Neural cell (in vitro differentiated cells): ENCODE results near the gene MAPK9. TPM values are rescaled to one million over a fixed set of nuclear protein-coding genes. Genes with fewer than 3 reads are reported as not detected.

Experiments
- H2AFZ ChIP-seq: fragments of 200-600, 300-800 bp; sonication (generic), shearing (Covaris generic); 2 replicates; pipeline ENCODE4 v1.6.0; 2014; ENCODE audit warnings: low read depth, mild to moderate bottlenecking, antibody characterized with exemption, low read length, moderate library complexity
- H3F3A ChIP-seq: fragments of 200-600 bp; shearing (Covaris generic); 2 replicates; pipeline ENCODE4 v1.6.1; 2016; ENCODE audit warnings: mild to moderate bottlenecking, moderate library complexity, mixed read lengths, antibody characterized with exemption, low read length; ENCODE audit not compliant: insufficient read depth, poor library complexity, severe bottlenecking
- H3K27ac ChIP-seq: fragments of 200-600, 300-800 bp; sonication (generic), shearing (Covaris generic); 2 replicates; pipeline ENCODE4 v1.5.1; 2014; ENCODE audit warnings: mild to moderate bottlenecking, low read length, moderate library complexity
- H3K27me3 ChIP-seq: fragments of 300-800, 200-600 bp; sonication (generic), shearing (Covaris generic); 2 replicates; pipeline ENCODE4 v1.6.0; 2014; ENCODE audit warnings: mild to moderate bottlenecking, low read depth, low read length, moderate library complexity; ENCODE audit not compliant: insufficient read depth
- H3K36me3 ChIP-seq: fragments of 300-800, 200-600 bp; sonication (generic), shearing (Covaris generic); 2 replicates; pipeline ENCODE4 v1.5.1; 2014; ENCODE audit warnings: mild to moderate bottlenecking, antibody characterized with exemption, low read length, moderate library complexity; ENCODE audit not compliant: insufficient read depth
- H3K4me2 ChIP-seq: fragments of 300-800, 200-600 bp; sonication (generic), shearing (Covaris generic); 2 replicates; pipeline ENCODE4 v1.6.0; 2014; ENCODE audit warnings: mild to moderate bottlenecking, low read length
- H3K4me3 ChIP-seq: fragments of 300-800, 200-600 bp; sonication (generic), shearing (Covaris generic); 2 replicates; pipeline ENCODE4 v1.5.1; 2014; ENCODE audit warnings: mild to moderate bottlenecking, low read length, moderate library complexity
- H3K79me2 ChIP-seq: fragments of 200-600 bp; shearing (Covaris generic); replicated peaks from 2 replicates; pipeline ENCODE4 v1.6.0; 2014; ENCODE audit warnings: mild to moderate bottlenecking, low read length, moderate library complexity; ENCODE audit not compliant: insufficient read depth
- H3K9ac ChIP-seq: fragments of 300-800, 200-600 bp; sonication (generic), shearing (Covaris generic); 2 replicates; pipeline ENCODE4 v1.6.1; 2016; ENCODE audit warnings: mild to moderate bottlenecking, low read length, mixed read lengths
- H3K9me2 ChIP-seq: fragments of 200-600 bp; shearing (Covaris generic); 2 replicates; pipeline ENCODE4 v1.6.1; 2016; ENCODE audit warnings: mild to moderate bottlenecking, low read length, mixed read lengths; ENCODE audit not compliant: insufficient read depth
- H3K9me3 ChIP-seq: fragments of 200-600, 300-800 bp; sonication (generic), shearing (Covaris generic); 2 replicates; pipeline ENCODE4 v1.6.1; 2016; ENCODE audit warnings: mild to moderate bottlenecking, mixed run types, low read length, moderate library complexity, mixed read lengths
- H4K20me1 ChIP-seq: fragments of 200-600 bp; shearing (Covaris generic); 2 replicates; pipeline ENCODE4 v1.6.1; 2016; ENCODE audit warnings: mild to moderate bottlenecking, mixed run types; ENCODE audit not compliant: insufficient read depth
- CTCF ChIP-seq: fragments of 450-650 bp; IDR thresholded peaks from 2 replicates; pipeline ENCODE4 v1.5.1; 2014; ENCODE audit warnings: antibody characterized with exemption, mild to moderate bottlenecking, moderate library complexity; ENCODE audit not compliant: poor library complexity, severe bottlenecking
- EP300 ChIP-seq: fragments of 450-650 bp; conservative IDR thresholded peaks from 2 replicates; pipeline ENCODE4 v1.6.1; 2014; ENCODE audit warnings: antibody characterized with exemption, mild to moderate bottlenecking, moderate library complexity; ENCODE audit not compliant: poor library complexity, severe bottlenecking
- EZH2 ChIP-seq: fragments of 200-600, 300-800 bp; shearing (Covaris generic), sonication (generic); IDR thresholded peaks from 2 replicates; pipeline ENCODE4 v1.6.1; 2014; ENCODE audit warnings: antibody characterized with exemption, low read length, borderline replicate concordance, mild to moderate bottlenecking; ENCODE audit not compliant: insufficient read depth, poor library complexity, severe bottlenecking
- MXI1 ChIP-seq: fragments of 450-650 bp; conservative IDR thresholded peaks from 2 replicates; pipeline ENCODE4 v1.6.1; 2014; ENCODE audit warnings: antibody characterized with exemption, mild to moderate bottlenecking; ENCODE audit not compliant: poor library complexity, severe bottlenecking
- POLR2AphosphoS5 ChIP-seq: IDR thresholded peaks from 2 replicates; pipeline ENCODE4 v1.6.1; 2012
- RAD21 ChIP-seq: fragments of 450-650 bp; conservative IDR thresholded peaks from 2 replicates; pipeline ENCODE4 v1.6.1; 2014; ENCODE audit warnings: antibody characterized with exemption, mild to moderate bottlenecking, moderate library complexity
- REST ChIP-seq: IDR thresholded peaks from 2 replicates; pipeline ENCODE4 v1.6.1; 2012; ENCODE audit warnings: borderline replicate concordance
- SMC3 ChIP-seq: fragments of 450-650 bp; conservative IDR thresholded peaks from 2 replicates; pipeline ENCODE4 v1.6.1; 2014; ENCODE audit warnings: antibody characterized with exemption, mild to moderate bottlenecking, moderate library complexity; ENCODE audit not compliant: poor library complexity
- TAF1 ChIP-seq: IDR thresholded peaks from 2 replicates; pipeline ENCODE4 v1.6.1; 2012; ENCODE audit warnings: low read depth
- polyA plus RNA-seq: library from polyadenylated mRNA; depleted of rRNA; stranded (reverse); fragments of >200 nt; gene quantifications from 2 replicates; pipeline ENCODE4 v1.2.3, GENCODE V29; 2014

The MAPK9 gene
- polyA plus RNA-seq, 1 donor from 2014 or later: 73.9 TPM

- Histone ChIP-seq H2AFZ (no peak overlapping the region), H3K27ac (no peak overlapping the region), H3K9ac (no peak overlapping the region), H3K36me3 (no peaks in the 10 kb centered on the region), H3K27me3 (no peaks in the 10 kb centered on the region), H3K79me2 (no peaks in the 10 kb centered on the region), H3K9me2 (no peaks in the 10 kb centered on the region), H3K9me3 (no peaks in the 10 kb centered on the region), H4K20me1 (no peaks in the 10 kb centered on the region), H3K4me2 (no peak overlapping the region), H3K4me3 (no peak overlapping the region), H3F3A (no peaks in the 10 kb centered on the region)
- TF ChIP-seq SMC3: no peak
These were observed 32.7 kb upstream of the MAPK9 start for GRCh38 chr5:180324601-180324950.

GRCh38 chr5:180323941-180324600 is 32.2 kb upstream of the MAPK9 start:
- H3K9me2 ChIP-seq: no peaks in the 10 kb centered on the region
- no peaks in the 10 kb centered on the region for H3K79me2 ChIP-seq
- H3K4me2 ChIP-seq: no peak overlapping the region
- no peak overlapping the region for H3K27ac ChIP-seq
- no peaks in the 10 kb centered on the region for H3K27me3 ChIP-seq
- no peaks in the 10 kb centered on the region for H3F3A ChIP-seq
- no peaks in the 10 kb centered on the region for H3K9me3 ChIP-seq
- H3K36me3 ChIP-seq: no peaks in the 10 kb centered on the region
- H3K9ac ChIP-seq: no peak overlapping the region
- no peak overlapping the region for H2AFZ ChIP-seq
- TF ChIP-seq RAD21 (no peak), REST (no peak), EZH2 (no peak), POLR2AphosphoS5 (no peak), EP300 (no peak), TAF1 (no peak), CTCF (no peak), SMC3 (no peak), MXI1 (no peak)
- H4K20me1 ChIP-seq: no peaks in the 10 kb centered on the region
- no peak overlapping the region for H3K4me3 ChIP-seq
